Chondrocyte (in vitro differentiated cells): ENCODE results near the gene NPHS1. TPM values are rescaled to one million over a fixed set of nuclear protein-coding genes. Genes with fewer than 3 reads are reported as not detected.
"Not testable (repeated sequence)": the region's sequence is repeated elsewhere in the genome, so short reads cannot be mapped to it uniquely, and the experiment has no call there.

ENCODE experiments used
- DNase-seq: peaks from one replicate; pipeline ENCODE4 v3.0.0; 2021; ENCODE audit warnings: mixed read lengths, low spot score
- H3K27ac Mint-ChIP-seq: one replicate; pipeline ENCODE4 v1.8.0; 2021; ENCODE audit warnings: mild to moderate bottlenecking, moderate library complexity, mixed read lengths; ENCODE audit not compliant: unreplicated experiment
- H3K27me3 Mint-ChIP-seq: 2 replicates; pipeline ENCODE4 v1.8.0; 2021; ENCODE audit warnings: low read depth, mixed read lengths
- H3K36me3 Mint-ChIP-seq: 2 replicates; pipeline ENCODE4 v1.8.0; 2021; ENCODE audit warnings: low read depth, mixed read lengths
- H3K4me1 Mint-ChIP-seq: 2 replicates; pipeline ENCODE4 v1.8.0; 2021; ENCODE audit warnings: low read depth, mild to moderate bottlenecking, mixed read lengths
- H3K4me3 Mint-ChIP-seq: one replicate; pipeline ENCODE4 v1.8.0; 2021; ENCODE audit warnings: mild to moderate bottlenecking, moderate library complexity, mixed read lengths; ENCODE audit not compliant: unreplicated experiment
- H3K9me3 Mint-ChIP-seq: 2 replicates; pipeline ENCODE4 v1.8.0; 2021; ENCODE audit warnings: low read depth, mixed read lengths
- CTCF ChIP-seq: fragments of 200-600 bp; sonication (generic); IDR thresholded peaks from 2 replicates; pipeline ENCODE4 v1.5.0; 2021; ENCODE audit warnings: antibody characterized with exemption, mild to moderate bottlenecking, moderate library complexity
- total RNA-seq: library from RNA; stranded (reverse); gene quantifications from 3 replicates; pipeline ENCODE4 v1.2.1, GENCODE V29; 2021

NPHS1 gene
- total RNA-seq, 1 donor from 2014 or later, result not detected

GRCh38 chr19:35874392-35874930 is 22.2 kb upstream of the NPHS1 start:
- Mint-ChIP-seq H3K9me3 (no peaks in the 10 kb centered on the region), H3K4me3 (no peak overlapping the region), H3K36me3 (peaks cover 7% of the 10 kb centered on the region), H3K27ac (no peak overlapping the region), H3K4me1 (peaks cover 8% of the 10 kb centered on the region), H3K27me3 (no peaks in the 10 kb centered on the region)
- DNase-seq, result no peak
- TF ChIP-seq CTCF, result no peak

GRCh38 chr19:35872180-35872579 is 19.9 kb upstream of the NPHS1 start:
- peaks cover 6% of the 10 kb centered on the region for H3K36me3 Mint-ChIP-seq
- DNase-seq, result no peak
- no peak for TF ChIP-seq CTCF
- no peak overlapping the region for H3K4me3 Mint-ChIP-seq
- no peak overlapping the region for H3K27ac Mint-ChIP-seq
- no peaks in the 10 kb centered on the region for H3K9me3 Mint-ChIP-seq
- H3K4me1 Mint-ChIP-seq, result peaks cover 13% of the 10 kb centered on the region
- H3K27me3 Mint-ChIP-seq, result peaks cover 8% of the 10 kb centered on the region

- Mint-ChIP-seq H3K9me3 (no peaks in the 10 kb centered on the region), H3K4me1 (peaks cover 13% of the 10 kb centered on the region), H3K4me3 (no peak overlapping the region), H3K27ac (no peak overlapping the region), H3K36me3 (peaks cover 6% of the 10 kb centered on the region), H3K27me3 (peaks cover 10% of the 10 kb centered on the region)
- TF ChIP-seq CTCF, result no peak
- DNase-seq, result no peak
These were observed 19.3 kb upstream of the NPHS1 start for GRCh38 chr19:35871611-35872010.

- Mint-ChIP-seq H3K4me1 (peaks cover 13% of the 10 kb centered on the region), H3K36me3 (peaks cover 3% of the 10 kb centered on the region), H3K4me3 (no peak overlapping the region)
These were observed 18.5 kb upstream of the NPHS1 start for GRCh38 chr19:35870798-35871197.

GRCh38 chr19:35870124-35870736 is 17.9 kb upstream of the NPHS1 start:
- not testable (repeated sequence) for DNase-seq, H3K36me3 Mint-ChIP-seq, H3K9me3 Mint-ChIP-seq, H3K27ac Mint-ChIP-seq
- Mint-ChIP-seq H3K4me1 (peaks cover 13% of the 10 kb centered on the region), H3K4me3 (peak overlapping the region; percentile 71), H3K27me3 (peaks cover 20% of the 10 kb centered on the region)

More at GRCh38 chr19:35870798-35871197, 18.5 kb upstream of the NPHS1 start:
- Mint-ChIP-seq H3K27me3 (peaks cover 15% of the 10 kb centered on the region), H3K27ac (no peak overlapping the region), H3K9me3 (no peaks in the 10 kb centered on the region)
- DNase-seq, result no peak
- no peak for TF ChIP-seq CTCF
